ENCODE results near the gene ALK.

Gene ALK

DNA sequence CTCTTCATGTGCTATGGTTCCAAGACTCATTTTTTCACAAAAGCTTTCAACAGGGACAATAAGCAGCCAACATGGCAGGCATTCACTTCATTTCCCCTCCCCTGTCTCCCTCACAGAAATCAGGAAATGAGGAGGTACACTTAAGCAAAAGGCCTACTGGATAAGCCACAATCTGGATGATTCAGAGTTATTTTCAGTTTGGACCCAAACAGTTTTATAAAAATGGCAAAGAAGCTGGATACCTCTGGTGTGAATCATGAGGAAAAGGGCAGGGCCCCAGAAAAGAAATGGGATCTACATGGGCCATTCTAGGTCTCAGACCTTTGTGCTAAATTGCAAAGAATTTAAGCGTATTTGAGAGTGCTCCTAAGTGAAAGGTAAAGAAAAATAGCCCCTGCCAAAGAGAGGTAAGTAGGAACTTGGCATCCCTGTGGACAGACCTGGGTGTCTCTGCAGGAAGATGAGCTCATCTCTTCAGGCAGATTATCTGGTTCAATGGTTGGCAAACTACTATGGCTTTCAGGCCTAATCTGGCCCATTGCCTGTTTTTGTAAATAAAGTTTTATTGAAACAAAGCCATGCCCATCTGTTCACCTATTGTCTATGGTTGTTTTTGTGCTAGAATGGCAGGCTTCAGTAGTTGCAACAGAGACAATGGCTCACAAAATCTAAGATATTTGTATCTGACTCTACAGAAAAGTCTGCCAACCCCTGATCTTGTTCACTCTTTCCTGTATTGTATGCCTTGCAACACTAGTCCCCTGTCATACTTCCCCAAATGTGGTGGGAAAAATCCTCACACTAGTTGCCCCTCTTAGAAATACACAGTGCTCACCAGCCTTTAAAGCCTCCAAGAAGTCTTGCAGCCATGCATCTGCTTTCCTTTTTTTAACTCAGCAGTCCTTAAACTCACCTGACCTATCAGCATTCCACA, 315.0 kb downstream of the ALK start:
- no peak for DNase-seq

DNA sequence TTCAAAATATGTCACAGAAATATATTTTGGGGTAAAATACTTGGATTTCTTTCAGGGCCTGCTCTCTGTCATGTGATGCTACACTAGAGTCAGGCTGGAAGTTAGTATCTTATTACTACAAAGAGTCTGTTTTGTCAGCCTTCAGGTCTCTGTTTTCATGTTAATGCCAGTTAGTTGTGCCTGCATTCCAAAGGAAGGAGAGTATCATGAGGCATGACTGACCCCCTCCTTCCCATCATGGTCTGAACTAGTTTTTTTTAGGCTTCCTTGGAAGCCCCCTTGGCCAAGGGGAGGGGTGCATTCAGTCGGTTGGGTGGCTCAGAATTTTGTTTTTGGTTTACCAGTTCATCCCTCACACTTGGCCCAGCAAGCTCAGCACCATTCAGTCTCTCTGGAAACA, 318.0 kb downstream of the ALK start:
- no peak for DNase-seq

DNA sequence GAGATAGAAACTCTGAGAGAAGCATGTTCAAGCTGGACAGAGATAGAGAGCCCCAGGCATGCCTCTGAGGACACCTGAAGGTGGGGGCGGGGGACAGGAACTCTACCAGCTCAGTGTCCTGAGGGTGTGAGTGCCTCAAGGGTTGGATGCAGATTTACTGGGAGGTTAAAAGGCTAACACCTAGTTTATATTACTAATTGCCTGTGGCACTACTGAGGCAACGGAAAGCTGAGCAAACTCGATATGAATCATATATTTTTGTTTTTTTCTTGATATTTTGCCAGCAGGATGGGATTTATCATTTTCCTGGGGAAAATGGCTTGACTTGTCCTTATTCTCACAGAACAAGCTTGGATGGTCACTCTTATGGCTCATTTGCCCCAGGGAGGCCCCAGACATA, 319.5 kb downstream of the ALK start:
- no peak for DNase-seq

DNA sequence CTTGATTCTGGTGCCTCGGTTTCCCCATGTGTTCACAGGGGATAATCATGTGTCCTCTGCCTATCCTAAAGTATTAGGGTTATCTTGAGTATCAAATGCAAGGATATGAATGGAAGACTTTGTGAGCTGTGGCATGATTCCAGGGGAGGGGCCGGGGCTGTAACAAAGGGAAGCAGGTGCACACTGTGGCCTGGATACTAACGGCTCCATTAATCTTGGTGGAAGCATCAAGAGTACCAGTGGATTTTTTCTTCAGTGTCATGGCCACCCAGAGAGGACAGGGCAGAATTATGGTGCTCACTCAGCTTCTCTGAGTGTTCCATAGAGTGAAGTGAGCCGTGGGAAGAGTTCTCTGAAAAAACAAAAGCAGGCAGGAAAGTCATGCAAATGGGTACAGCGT, 320.1 kb downstream of the ALK start:
- DNase-seq: peak; percentile 6

DNA sequence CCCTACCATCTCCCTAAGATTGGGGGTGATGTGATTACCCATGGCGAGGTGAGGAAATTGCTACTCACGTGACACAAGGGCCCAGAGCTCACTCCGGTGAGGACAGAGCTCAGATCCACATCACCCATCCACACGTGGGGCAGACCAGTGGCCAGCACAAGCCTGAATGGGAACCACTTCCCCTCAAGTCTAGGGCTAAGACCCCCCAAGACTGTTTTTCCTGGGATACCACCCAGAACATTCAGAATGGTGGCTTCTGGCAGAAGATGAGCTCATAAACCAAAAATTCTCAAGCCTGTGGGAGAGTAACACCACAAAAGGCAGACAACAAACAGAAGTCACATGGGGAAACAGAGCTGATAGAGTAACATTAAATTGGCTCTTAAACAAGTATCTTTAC, 321.4 kb downstream of the ALK start:
- no peak for DNase-seq

DNA sequence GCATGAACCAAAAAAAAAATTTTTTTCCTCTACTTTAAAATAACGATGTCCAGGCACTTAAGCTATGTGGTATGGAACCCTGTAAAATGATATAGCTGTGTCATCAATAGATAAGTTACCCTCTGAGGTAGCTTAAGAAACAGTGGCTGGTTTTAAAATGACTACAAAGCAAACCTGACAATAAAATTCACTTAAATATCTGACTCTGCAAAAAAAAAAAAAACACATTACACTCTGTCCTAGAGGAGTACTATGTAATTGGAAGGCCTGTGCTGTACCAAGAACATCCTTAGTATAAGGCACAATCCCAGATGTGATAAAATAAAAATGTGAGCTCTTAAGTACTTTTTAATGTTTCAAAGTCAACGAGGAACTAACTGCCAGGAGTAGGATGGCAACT, 322.4 kb downstream of the ALK start:
- DNase-seq: no peak

DNA sequence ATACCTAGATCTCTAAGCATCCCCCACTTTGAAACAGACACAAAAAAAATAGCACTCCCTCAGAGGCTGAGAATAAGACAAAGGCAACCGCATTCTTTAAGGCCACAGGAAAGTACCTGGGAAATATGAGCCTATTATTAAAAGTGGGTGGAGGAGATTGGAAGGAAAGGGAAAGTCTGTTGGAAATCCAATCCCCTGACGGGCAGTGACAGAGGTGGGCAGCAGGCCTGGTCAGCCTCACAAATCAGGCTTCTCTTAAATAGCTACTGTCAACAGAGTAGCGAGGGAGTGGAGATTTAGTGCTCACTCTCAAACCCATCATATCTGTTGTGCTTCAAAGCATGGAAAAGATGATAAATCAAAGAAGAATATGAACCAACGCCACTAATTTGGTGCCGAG, 324.4 kb downstream of the ALK start:
- DNase-seq: no peak

DNA sequence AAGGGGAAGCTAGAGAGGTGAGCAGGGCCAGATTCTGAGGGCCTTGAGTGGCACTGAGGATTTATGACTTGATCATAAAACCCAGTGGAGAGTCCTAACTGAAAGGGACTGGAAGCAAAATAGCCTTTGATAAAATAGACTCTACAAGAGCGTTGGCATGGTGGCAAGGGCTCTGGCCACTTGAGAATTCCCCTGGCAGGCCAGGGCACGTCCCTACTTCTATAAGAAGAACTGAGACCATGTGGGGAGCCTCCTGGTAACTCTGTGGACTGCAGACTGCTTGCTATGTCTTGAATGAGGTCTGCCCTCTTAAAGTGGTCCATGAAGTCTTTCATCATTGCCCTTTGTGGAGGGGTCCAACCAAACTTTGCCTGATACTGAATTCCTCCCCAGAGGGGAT, 324.8 kb downstream of the ALK start:
- DNase-seq: no peak

DNA sequence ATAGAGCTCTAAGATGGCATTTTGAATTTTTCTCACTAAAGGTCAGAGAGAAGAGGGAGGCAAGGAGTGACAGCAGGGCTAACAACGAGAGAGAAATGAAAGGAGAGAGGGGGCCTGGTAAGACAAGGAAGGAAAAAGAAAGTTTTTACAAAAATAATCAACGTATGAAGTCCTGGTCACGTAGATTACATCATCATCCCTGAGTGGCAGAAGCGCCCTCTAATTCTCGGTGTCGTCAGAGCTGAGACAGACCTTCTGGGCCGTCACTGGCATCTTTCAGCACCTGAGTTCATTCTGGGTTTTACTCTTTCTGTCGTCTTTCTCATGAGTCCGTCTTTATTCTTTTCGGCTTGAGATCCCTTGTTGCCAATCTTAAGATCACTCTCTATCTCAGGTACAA, 329.8 kb downstream of the ALK start:
- no peak for DNase-seq

DNA sequence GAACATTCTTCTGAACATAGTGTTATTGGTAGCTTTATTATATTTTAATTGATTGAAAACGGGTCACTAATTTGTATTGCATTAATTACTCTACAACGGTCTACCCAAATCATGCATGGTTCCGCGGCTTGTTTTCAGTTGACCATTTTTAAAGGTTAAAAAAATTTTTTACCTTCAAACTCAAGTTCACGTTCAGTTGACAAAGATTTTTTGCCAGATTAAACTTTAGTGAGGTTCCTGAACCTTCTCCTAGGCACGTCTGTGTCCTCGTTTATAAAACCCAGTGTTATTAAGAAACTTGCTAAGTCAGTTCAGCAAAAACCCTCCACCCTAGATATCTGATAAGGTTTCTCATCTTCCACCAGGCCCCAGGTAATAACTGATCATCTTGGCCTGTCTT, 331.2 kb downstream of the ALK start:
- DNase-seq: no peak

DNA sequence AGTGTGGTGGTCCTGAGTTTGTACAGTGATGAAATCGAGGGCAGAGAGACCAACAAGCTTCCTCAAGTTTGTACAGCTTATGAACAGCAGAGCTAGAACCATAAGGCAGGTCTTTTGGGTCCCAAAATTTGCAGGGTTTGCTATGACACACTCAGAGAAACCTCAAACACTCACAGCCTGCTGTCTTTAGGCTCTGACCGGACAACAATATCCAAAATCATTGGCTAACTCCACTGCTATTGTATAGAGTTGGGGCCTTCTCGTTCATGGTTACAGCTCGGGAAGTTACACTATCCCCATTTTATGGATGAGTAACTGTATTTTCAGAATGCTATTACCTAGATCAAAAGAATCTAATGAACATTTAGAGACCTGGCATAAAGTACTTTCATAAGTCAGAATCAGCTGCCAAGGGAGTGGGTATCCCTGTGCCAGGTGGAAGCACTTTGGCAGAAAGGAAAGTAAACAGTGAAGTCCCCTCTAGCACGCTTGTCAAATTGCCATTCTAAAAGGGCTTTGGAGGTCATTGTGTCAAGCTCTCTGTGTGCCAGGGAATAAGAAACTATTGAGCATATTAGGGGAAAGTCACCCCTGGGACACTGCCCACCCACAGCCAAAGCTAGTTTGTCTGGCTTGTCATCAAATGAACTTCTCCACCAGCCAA, 331.8 kb downstream of the ALK start:
- DNase-seq: peak; percentile 69

DNA sequence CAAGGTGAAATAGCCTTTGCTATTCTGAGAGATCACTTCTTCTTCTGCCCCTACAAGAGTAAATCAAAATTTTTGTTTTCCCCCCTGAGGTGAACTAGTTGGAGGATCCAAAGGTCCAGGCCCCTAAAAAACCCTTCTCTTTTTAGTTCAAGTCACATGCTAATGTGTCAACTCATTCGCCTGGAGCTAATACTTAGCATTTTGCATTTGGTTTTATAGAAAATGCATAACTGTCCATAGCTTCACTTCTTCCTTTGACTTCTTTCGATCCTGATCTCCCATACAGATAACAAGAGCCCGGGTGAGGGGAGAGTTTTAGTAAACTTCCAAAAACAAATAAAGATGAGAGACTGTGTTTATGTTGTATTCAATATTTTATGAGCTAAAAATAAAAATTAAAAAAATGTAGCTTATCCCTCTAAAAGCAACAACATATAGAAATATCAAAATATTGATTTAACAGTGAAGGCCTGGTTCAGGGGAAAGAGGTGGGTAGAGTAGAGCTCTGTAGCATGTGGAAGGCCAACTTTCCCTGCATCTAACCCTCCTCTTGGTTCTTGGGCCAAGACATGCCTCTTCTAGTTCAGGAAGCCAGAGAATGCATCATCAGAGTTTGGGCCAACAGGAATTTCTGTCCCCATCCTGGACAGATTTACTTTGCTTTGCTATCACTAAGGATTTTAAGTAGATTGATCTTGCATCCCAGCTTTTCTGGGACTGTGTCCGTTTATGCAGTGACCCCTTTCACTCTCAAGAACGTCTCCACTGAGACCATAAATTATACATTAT, 333.8 kb downstream of the ALK start:
- no peak for DNase-seq

DNA sequence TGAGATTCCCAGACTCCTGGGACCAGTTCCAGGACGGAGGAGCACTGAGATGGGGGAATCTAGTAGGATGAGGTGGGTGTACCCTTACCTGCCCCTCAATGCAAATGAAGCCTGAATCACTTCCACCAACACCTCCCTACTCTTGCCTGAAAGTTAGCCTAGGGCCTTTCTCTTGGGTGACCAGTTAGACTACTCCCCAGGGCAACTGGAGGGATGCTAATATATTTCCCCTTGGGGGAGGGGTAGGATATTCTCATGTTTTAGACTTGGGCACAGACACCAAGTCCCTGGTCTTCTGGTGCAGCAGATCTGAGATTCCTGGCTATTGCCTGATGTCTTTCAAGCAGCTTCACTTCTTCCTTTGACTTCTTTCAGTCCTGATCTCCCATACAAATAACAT, 334.5 kb downstream of the ALK start:
- DNase-seq: no peak

DNA sequence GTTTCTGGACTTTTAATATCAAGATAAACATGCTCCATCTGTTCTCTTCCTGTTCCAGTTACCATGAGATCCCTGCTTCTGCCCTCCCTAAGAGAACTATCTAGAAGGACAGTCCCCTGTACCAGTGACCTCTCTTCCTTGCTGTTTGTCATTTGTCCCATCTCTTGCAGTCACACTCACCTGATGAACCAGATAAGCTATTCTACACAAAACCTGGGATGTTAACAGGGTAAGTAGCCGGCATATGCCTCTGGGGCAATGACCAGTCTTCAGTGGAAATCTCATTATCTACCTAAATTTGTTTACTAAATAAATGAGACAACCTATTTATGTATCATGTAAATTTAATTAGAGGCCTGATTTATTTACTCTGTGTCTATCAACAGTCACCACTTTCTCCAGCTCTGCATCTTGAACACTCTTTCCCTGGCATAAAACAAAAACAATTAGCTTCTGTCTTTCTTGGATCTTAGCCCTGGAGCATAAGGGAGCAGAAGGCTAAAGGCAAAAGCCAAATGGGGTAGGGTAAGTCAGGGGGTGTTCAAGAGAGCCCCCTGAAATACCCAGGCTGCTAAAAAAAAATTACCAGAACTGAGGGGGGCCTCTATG, 337.7 kb downstream of the ALK start:
- DNase-seq: no peak

DNA sequence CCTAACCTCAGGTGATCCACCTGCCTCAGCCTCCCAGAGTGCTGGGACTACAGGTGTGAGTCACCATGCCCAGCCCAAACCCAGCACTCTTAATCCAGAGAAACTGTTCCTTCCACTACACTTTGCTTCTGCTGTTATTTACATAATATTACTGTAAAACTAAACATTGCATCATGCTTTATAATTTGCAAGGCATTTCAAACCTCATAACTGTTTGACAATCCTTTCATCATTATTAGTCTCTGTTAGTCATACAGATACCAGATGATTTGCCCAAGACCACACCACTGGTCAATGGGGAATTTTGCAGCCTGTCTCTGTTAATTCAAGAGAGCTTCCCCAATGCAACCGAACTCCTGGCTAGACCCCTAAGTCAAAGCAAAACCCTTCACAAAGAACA, 338.3 kb downstream of the ALK start:
- DNase-seq: no peak

DNA sequence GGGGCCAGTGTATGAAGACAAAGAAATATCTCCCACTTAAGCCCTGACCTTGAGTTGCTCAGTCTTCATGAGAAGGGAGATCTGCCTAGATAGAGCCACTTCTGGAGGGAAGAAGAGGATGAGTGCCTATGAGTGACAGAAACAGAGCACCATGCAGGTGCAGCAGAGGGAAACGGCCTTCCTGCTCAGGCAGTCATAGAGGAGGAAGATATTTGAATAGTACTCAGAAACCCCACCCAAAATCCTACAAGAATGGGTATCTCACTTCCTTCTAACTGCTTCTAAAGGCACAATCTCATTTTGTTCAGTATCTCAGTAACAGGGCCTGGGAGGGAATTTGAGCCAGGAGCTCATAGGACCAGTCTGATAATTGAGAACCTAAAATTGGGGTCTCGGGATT, 339.3 kb downstream of the ALK start:
- no peak for DNase-seq

DNA sequence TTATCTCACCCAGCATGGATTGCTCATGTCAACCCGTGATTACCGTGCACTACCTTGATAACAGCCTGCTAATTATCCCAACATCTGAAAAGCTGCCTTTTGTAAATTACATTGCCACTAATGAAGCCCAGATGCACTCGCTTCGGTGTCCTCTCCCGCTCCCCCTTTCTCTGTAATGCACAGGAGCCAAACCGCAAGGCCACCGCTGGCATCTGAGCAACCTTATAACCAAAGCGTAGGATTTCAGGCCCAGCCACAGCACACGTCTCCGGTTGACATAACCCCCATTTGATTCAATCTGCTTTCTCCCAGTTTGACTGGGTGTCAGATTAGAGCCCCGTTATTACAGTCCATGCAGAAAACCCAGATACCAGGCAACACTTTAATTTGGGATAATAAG, 341.2 kb downstream of the ALK start:
- DNase-seq: no peak

DNA sequence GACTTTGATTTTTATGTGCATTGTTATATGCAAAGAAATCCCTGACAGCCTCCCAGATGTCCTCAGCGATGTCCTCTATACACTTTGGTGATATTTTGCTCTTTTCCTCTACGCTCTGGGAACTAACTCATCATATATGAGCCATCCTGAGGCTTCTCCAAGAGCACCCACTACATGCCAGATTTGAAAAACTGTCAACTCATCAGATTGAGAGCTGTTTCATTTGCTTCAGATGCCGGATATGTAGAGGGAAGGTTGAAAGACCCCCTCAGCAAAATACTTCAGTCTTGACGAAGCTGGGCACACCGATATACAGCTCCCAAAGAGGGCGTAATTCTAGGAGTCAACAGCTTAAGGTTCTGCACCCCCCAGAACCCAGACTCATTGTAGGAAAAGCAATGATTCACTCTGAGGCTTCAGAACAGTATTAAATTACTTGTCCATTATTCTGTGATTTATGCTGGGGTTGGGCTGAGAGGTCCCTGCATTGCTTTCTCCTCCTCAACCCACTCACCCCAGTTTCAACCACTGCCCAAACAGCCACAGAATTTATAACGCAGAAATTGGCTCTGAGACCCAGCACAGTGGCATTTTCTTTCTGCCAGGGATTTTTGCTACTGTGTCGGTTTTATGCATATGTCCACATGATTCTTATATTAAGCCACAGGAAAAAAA, 341.8 kb downstream of the ALK start:
- no peak for DNase-seq

DNA sequence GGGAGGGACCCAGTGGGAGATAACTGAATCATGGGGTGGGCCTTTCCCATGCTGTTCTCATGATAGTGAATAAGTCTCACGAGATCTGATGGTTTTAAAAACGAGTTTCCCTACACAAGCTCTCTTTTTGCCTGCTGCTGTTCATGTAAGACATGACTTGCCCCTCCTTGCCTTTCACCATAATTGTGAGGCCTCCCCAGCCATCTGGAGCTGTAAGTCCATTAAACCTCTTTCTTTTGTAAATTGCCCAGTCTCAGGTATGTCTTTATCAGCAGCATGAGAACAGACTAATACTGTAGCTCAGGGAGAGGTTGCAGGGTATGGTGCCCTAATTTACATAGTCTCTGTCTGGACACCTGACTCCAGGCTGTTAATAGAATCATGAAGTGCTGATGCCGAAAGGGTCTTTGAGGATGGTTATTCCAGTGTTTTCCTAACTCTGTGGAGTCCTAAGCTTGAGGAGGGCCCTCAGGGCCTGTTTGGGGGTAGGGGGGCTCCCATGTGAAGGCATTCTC, 343.2 kb downstream of the ALK start:
- no peak for DNase-seq

DNA sequence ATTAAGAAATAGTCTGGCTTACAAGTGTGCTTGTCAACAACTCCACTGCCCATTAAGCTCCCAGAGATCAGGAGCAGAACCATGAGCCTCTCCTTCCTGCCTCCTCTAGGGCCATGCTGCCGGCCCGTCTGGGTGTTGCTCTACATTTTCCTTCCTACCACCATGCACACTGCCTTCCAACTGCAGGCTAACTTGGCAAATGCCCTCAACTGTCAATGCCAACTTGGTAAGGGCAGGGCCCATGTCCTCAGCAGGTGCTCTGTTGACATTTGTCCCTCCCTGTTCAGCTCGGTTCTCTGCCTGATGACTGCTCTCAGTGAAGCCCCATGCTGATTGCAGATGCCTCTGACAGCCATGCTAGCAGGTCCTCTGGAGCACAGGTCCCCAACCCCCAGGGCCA, 345.2 kb downstream of the ALK start:
- DNase-seq: no peak

DNA sequence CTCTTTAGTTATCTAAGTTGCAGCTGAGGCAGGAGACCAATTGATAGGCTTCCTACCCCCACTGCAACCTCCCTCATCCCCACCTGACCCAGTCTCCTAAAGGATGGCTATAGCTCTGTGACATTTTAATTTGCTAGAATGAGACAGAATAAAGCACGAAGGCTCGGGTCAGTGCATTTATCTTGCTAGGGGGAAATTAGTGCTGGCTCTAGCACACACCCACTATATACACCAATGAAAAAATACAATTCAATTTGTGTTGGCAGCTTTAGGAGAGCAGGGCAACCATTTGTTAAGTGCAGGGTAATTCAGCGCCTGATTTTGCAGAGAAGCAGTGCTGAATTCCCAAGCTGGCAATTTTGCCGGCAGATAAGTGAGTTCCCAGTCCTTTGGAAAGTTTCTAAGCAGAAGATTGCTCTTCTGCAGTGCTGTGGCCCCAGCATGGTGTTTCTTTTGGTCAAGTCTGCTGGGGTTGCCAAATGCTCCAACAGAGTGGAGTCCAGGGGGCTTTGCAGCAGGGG, 346.0 kb downstream of the ALK start:
- DNase-seq: no peak

DNA sequence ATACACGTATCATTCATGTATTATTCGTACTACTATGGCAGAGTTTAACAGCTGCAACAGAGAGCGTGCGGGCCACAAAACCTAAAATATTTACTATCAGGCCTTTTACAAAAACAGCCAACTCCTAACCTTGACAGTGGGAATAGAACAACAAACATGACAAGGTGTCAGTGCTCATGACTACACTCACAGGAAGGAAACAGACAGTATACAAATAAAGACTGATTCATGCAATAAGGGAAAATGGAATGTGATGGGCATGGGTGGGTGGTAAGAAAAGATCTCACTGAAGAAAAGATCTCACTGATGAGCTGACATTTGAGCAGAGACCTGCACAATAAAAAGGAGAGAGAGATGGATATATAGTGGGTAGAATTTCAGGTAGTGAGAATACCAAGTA, 347.8 kb downstream of the ALK start:
- no peak for DNase-seq
